COLO668 (cell line): Measurements from ENCODE around the gene SCT.
"Not testable (repeated sequence)": the region's sequence is repeated elsewhere in the genome, so short reads cannot be mapped to it uniquely, and the experiment has no call there.

Source experiments
- DNase-seq: peaks from one replicate; lab custom pipeline; 2025; ENCODE audit not compliant: unreplicated experiment; lab: John Stamatoyannopoulos, UW

The SCT gene, protein sequence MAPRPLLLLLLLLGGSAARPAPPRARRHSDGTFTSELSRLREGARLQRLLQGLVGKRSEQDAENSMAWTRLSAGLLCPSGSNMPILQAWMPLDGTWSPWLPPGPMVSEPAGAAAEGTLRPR

DNA sequence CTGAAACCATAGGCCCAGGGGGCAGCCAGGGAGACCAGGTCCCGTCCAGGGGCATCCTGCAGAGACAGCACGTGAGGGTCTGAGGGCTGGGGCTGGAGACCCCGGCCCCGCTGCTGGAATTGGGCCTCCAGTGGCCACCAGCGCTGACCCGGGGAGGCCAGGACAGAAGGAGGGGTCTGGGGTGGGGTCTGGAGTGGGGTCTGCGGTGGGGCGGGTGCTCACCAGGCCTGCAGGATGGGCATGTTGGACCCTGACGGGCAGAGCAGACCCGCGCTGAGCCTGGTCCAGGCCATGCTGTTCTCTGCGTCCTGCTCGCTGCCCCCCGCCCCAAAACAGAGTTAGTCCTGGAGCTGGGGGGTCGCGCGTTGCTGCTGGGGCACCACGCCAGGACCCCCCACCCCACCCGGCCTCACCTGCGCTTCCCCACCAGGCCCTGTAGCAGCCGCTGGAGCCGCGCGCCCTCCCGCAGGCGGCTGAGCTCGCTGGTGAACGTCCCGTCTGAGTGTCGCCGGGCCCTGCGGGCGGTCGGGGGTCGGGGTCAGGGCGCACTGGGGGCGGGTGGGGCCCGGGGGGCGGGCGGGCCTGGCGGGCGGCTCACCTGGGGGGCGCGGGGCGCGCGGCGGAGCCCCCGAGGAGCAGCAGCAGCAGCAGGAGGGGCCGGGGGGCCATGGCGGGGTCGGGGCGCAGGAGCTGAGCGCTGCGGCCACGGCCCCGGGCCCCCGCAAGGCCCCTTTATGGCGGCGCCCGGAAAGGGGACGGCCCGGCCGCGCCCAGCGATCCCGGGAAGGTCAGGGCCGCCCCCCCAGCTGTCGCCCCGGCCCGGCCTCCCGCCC is at the start of gene SCT:
SCT (minus strand) TSS at position 707 of the 833 bp plus-strand sequence; CDS start at position 669, 38 bp downstream.
- DNase-seq: no peak

DNA sequence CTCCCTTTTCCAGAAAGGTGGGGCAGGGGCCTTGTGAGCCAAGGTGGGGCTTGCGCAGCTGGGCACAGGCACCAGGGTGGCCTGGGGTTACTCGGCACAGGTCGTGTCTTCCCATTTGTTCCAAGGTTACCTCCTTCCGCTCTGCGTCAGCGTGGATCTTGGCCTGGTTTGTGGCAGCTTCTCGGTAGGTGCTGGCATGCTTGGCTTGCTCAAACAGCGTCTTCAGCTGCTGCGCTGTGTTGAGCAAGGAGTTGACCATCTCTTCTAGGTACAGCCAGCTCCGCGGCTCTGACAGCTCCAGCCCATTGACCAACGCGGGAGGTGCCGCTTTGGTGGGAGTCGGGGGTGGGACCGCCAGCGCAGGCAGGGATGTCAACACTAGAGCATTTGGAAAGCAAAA is 47.4 kb upstream of the SCT start:
- DNase-seq: no peak

DNA sequence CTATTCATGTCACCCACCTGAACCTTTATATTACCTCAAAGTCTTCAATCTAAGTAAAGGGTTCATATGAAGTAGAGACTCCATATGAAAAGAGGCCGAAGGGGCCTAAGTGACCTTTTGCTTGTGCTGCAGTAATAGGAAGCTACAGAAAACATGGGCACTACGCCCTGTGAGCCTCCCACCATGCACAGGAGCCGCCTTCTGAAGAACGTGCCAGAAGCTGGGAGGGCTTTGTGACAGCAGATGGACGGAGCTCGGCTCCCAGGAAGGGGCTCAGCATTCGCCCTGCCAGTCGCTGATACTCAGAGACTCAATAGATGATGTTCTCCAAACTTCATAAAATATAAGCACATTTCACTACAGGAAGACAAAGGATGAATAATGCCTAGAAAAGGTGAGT is 46.9 kb upstream of the SCT start:
- DNase-seq: no peak

DNA sequence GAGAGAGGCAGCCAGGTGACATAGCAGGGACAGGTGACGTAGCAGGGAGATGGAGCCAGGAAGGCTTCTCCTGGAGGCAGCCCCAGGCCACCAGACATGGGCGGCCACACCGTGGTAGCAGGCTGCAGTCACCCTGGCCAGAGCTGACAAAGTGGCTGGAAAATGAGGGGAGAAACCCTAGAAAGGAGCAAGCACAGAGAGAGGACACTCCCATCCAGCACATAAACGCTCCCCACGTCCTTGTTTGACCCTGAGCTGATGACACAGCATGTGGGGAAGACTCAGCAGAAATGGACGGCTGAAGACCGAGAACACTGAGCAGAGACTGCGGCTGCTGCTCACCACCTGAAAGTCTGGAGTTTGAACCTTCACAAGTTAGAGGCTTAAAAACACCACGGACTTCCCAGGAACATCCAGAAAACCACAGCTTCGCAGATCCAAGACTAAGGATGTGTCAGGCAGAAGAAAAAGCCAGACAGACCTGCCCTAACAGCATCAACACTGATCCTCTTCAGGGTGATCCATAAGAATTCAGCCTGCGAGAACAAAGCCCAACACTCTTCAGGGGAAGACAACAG is 38.8 kb upstream of the SCT start:
- no peak for DNase-seq

DNA sequence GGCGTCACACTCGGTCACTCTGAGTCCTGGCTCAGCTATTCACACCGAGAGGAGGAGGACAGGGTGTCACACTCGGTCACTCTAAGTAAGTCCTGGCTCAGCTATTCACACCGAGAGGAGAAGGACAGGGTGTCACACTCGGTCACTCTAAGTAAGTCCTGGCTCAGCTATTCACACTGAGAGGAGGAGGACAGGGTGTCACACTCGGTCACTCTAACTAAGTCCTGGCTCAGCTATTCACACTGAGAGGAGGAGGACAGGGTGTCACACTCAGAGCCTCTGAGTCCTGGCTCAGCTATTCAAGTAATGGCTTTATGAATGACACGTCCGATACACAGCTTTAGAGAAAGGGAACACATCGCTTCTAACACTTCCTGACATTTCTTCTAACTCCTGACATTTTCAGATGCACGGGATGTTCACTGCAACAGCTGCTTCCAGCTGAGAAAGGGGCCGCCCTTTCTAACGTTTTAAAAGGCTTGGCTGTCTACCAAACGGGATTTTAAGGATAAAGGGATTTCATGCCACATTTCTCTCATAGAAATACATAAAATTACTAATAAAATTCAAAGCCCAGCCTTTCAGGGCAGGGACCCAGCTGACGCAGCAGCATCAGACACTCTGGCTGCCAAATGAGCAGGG is 38.2 kb upstream of the SCT start:
- DNase-seq: no peak

DNA sequence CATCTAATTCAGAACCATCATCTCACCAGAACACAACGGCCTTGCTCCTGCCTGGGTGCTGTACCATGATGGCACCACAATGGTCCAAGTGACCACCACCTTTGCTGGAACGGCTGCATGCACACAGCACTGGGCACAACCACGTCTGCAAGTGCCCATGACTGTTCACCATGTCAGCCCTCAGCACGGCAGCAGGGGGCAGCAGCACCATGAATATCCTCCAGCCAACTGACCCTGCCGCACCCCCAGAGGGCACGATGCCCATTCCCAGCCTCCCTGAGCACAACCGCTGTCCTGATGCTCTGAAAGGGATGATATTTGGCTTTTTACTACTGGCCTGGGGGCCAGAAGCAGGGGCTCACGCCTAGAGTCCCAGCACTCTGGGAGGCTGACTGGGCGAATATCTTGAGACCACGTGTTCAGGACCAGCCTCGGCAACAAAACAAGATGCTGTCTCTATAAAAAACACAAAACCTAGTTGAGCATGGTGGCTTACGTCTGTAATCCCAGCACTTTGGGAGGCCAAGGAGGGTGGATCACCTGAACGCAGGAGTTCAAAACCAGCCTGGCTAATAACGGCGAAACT is 35.8 kb upstream of the SCT start:
- DNase-seq: peak; percentile 12

DNA sequence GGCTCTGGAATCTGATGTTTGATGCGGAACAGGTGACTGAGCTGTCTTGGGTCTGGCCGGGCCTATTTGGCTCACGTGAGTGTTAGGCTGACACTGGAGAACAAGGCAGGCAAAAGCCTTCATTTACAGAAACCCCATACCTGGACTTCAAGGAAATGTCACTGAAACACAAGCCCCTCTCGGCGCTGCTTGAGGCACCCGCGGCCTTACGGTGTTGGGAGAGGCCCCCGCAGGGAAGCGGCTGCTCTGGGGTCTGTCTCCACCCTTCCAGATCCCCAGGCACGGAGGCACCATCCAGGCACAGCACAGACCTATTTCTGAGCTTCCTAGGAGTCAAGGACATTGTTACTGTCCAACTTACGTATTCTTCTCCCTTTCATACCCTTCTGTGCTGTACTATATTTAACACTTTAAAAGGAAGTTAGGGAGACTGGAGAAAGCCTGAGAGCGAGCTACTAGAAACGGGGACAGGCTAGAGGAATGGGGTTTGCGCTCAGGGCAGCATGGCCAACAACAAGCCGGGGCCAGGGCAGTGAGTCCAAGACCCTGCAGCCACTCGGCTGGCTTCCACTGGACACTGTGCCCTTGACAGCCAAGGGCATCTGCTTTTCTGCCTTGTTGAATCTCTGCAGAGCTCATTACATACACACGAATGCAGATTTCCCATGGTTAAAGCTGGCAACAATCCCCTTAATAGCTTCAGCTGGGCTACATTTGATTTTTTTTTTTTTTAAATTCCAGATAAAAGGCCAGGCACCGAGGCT is 33.9 kb upstream of the SCT start:
- no peak for DNase-seq

DNA sequence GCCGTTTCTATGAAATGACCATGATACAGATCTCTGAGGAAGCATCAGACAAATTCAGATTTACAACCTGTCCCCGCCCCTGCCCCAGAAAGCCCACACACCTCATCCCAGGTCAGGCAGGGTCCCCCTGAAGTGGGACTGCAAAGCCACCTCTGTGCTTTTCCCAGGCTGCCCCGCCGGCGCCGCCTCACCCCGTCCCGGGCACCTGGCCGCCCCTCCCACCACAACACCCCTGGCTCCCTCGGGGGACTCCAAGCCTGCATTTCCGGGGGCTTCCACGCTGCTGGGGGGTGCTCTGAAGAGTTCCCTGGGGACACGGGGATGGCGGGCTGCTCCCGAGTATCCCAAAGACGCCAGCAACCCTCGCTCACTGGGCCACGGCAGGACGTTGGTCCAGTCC is 33.3 kb upstream of the SCT start:
- DNase-seq: no peak

DNA sequence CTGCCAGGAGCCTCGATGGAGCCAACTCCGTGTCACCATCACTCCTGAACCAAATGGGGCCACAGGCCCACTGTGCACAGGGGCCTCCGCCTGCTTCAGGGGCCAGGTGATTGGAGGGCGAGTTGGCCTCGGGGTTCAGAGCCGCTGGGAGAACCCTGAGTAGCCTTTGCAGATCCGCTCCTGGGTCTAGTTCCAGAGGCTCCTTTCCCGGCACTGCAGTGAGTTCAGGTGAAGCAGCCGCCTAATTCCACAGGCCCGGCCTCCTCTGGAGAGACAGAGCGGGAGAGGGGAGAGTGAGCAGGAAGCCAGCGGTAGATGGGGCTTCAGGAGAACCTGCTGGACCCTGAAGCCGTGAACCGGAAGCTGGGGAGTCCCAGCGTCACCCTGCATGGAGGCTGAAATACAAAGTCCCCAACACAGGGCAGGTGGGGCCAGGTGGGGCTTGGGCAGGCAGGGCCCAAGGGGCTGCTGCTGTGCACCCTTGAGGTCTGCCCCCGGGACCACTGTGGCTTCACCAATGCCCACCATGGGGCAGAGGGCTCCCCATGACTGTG is 32.6 kb upstream of the SCT start:
- no peak for DNase-seq

DNA sequence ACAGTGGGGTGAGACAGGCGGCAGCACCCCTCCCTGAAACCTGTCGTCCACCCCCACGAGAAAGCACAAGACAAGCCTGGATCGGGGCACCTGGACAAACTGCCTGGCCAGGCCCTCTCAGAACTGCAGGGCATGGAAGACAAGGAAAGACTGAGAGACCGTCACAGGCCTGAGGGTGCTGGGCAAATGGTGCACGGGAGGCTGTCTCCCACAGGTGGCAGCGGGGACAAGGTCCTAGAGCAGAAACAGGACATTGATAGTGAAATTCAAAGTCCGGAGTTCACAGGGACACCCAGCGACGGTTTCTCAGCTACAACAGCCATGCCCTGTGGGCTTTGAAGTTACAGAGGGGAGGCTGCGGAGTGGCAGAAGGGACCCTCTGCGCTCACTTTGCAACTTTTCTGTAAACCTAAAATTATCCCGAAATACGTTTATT is 30.7 kb upstream of the SCT start:
- no peak for DNase-seq

DNA sequence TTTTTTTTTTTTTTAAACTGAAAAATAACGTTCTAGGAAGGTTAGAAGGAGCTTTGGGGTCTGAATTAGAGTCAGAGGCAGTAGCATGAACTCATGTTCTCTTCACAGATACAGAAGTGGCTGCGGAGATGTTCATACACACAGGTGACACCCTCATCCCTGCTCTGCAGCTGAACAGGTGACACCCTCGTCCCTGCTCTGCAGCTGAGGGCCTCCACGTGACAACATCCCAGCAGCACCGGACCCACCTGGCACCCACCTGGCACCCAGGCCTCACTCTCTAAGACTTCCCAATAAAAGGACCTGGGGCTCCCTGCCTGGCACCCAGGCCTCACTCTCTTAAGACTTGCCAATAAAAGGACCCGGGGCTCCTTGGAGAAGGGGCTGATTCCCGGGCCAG is 29.9 kb upstream of the SCT start:
- DNase-seq: no peak

DNA sequence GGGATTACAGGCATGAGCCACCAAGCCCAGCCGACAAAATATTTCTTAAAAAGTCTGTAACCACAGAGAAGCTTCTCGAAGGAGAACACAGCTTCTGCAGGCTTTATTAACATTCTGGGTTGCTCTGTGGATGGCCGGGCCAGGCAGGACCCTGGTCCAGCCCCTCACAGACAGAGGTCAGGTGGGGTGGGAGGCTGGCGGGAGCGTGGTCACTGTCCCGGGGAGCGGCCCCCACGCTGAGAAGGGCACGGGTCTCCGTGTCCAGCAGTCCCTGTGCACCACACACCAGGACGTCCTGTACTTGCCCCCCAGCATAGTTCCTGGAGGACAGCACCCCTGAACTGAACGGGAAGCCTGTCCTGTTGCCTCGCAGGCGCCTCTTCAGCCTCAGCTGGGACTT is 29.4 kb upstream of the SCT start:
- no peak for DNase-seq

DNA sequence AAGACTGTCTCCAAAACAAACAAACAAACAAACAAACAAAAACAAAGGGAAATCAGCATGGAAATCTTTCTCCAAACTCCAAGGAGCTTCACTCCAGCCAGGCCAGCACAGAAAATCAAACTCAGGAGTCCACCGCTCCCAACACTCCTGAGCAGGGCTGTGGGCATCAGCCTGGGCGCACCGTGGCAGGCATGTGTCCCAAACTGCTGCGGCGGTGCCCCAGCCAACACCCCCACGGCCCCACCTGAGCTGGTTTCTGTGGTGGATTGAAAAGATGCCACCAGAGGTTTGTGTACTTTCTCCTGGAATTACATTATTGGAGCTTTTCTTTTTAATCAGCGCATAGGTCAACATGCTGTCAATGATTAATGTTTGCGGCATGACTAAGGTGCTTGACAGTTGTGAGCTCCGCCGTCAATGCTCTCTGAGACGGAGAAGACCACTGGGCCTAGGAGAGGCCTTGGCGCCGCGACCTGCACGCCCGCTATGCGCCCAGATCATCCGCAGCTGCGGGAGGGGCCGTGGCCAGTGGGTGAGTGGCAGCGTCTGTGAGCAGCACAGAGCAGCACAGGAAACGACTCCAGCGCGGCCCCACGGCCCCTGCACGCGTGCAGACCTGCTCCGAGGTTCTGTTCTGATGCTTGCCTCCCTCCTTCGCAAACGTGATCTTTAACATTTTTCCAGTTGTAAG is 28.2 kb upstream of the SCT start:
- no peak for DNase-seq

DNA sequence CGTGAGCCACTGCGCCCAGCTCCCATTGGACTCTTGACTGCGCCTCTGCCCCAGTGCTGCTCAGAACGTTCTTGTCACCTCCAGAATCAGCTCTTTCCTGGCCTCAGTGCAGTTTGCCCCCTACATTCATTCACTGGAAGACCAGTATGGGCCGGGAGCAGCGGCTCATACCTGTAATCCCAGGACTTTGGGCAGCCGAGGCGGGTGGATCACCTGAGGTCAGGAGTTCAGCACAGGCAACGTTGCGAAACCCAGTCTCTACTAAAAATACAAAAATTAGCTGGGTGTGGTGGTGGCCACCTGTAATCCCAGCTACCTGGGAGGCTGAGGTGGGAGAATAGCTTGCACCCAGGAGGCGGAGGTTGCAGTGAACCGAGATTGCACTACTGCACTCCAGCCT is 27.5 kb upstream of the SCT start:
- DNase-seq: not testable (repeated sequence)

DNA sequence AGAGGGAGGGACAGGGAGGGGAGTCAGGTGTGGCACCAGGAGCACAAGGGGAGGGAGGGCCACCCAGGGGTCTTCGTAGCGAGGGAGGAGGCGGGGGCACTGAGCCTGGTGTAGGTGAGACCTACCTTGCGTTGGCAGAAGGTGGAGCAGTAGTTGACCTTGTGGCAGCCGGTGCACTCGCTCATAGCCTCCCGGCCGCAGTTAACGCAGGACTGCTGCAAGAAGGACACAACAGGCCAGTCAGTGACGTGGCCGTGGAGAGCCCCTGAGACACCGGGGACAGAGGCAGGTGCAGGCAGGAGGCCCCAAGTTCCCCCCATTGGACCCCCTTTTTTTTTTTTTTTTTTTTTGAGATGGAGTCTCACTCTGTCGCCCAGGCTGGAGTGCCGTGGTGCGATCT is 26.9 kb upstream of the SCT start:
- no peak for DNase-seq

DNA sequence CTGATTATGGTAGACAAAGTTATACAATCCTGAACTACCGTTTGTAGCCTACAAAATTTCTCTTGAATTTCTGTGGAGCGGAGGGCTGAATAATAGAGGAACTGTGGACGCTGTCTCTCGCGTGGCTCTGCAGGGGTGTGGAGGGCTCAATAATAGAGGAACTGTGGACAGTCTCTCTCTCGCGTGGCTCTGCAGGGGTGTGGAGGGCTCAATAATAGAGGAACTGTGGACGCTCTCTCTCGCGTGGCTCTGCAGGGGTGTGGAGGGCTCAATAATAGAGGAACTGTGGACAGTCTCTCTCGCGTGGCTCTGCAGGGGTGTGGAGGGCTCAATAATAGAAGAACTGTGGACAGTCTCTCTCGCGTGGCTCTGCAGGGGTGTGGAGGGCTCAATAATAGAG is 26.2 kb upstream of the SCT start:
- DNase-seq: not testable (repeated sequence)

DNA sequence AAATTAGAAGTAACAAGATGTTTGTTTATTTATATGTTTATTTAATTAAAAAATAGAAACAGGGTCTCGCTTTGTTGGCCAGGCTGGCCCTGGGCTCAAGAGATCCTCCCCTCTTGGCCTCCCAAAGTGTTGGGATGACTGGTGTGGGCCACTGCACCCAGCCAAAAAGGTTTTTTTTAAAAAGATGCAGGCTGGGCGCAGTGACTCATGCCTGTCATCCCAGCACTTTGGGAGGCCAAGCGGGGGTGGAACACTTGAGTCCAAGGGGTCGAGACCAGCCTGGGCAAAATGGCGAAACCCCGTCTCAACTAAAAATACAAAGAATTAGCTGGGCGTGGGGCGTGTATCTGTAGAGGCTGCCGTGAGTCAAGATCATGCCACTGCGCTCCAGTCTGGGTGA is 23.5 kb upstream of the SCT start:
- no peak for DNase-seq

DNA sequence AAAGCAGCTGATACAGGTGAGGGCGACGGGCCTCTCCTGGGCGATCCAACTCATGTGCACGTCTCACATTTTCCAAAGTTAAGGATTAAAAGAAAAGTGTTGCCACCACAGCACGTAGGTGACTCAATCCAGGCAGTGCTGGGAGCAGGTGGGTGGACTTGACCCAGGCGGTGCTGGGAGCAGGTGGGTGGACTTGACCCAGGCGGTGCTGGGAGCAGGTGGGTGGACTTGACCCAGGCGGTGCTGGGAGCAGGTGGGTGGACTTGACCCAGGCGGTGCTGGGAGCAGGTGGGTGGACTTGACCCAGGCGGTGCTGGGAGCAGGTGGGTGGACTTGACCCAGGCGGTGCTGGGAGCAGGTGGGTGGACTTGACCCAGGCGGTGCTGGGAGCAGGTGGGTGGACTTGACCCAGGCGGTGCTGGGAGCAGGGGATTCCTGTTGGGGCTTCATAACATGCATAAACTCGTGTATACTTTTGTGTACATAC is 20.7 kb upstream of the SCT start:
- not testable (repeated sequence) for DNase-seq

DNA sequence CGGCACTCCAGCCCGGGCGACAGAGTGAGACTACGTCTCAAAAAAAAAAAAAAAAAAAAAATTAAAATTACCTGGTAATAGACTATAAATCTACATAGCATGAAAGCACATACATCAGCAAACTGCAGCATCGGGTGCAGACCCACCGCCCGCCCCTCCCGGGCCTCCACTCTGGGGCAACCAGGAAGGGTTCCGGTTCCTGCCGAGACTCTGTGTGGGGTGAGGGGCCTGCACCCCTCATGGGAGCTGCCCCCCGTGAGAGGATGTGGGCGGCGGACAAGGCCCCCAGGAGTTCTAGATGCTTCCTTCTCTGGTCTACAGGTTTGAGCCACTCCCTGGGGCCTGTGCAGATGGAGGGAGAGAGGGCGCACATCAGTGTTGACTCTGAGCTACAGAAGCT is 19.2 kb upstream of the SCT start:
- no peak for DNase-seq

DNA sequence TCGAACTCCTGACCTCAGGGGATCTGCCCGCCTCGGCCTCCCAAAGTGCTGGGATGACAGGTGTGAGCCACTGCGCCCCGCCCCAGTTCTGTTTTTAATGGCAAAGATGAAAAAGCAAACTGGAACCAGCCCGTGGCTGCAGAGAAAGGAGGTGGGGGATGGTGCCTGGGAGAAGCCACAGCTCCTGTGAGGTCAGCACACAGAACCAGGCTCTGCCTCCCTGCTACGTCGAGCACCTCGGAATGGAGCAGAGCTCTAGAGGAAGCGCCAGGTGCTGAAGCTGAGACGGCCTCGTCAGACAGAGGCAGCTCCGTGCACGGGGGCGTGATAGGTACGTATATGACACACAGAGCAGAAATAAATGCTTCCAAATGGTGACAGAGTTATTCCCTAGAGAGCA is 18.6 kb upstream of the SCT start:
- no peak for DNase-seq
